Measurements from ENCODE around the gene TNFRSF13B.

DNA sequence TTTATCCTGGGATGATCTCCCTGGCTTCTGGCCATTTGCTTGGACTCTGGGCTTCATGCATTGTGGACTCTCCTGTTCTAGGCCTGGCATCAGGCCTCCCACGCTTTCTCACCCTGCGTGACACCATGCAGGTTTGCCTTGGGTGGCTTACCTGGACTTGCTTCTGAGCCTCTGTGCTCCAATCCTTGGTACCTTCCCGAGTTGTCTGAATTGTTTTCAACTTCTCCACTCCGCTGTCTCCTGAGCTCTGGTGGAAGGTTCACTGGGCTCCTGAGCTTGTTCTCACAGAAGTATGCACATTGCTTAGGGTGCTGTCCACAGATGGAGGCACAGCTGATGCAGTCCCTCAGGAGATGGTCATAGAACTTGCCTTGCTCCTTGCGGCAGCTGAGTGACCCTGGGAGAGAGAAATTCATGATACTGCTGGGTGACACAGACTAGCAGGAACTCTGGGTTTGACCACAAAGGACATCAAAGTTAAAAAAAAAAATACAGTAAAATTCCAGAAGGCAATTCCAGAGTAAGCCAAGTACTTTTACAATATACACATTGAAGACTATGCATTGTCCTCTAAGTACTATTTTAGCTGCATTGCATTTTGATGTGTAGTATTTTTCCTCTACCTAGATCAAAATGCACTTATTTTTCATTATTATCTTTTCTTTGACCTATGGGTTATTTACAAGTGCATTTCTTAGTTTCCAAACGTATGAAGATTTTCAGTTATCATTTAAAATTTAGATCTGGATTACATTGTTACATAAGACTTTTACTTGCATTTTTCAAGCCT is 23.1 kb downstream of the TNFRSF13B start:
- TF ChIP-seq, protein P1, sequence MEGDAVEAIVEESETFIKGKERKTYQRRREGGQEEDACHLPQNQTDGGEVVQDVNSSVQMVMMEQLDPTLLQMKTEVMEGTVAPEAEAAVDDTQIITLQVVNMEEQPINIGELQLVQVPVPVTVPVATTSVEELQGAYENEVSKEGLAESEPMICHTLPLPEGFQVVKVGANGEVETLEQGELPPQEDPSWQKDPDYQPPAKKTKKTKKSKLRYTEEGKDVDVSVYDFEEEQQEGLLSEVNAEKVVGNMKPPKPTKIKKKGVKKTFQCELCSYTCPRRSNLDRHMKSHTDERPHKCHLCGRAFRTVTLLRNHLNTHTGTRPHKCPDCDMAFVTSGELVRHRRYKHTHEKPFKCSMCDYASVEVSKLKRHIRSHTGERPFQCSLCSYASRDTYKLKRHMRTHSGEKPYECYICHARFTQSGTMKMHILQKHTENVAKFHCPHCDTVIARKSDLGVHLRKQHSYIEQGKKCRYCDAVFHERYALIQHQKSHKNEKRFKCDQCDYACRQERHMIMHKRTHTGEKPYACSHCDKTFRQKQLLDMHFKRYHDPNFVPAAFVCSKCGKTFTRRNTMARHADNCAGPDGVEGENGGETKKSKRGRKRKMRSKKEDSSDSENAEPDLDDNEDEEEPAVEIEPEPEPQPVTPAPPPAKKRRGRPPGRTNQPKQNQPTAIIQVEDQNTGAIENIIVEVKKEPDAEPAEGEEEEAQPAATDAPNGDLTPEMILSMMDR (IDR thresholded peaks at IDR 0.05): no peak
- TF ChIP-seq POLR2A (IDR thresholded peaks at IDR 0.05): no peak

All from uterus (tissue), 2 donors.